Stimulated activated CD4-positive, alpha-beta T cell treated with anti-CD3 and anti-CD28 coated beads, Interleukin-15, amount 100 ng/mL, for 48 hours (primary cell): ENCODE measurements around the gene C20orf141.
"Not testable (repeated sequence)": the region's sequence is repeated elsewhere in the genome, so short reads cannot be mapped to it uniquely, and the experiment has no call there.

ENCODE experiments used
- DNase-seq, 2 donors: peaks; one replicate each; pipeline ENCODE4 v3.0.0-alpha.2; 2020; ENCODE audit warnings: low read depth in 2 of 2

The C20orf141 gene

GRCh38 chr20:2820084-2820895 is 5.5 kb downstream of the C20orf141 start:
- DNase-seq, result no peak

GRCh38 chr20:2820896-2821869 is 6.4 kb downstream of the C20orf141 start:
- DNase-seq, result no peak

- DNase-seq, result no peak
Observed at GRCh38 chr20:2822073-2822472, 7.3 kb downstream of the C20orf141 start.

GRCh38 chr20:2825761-2826160 is 11.0 kb downstream of the C20orf141 start:
- no peak for DNase-seq

- DNase-seq, result no peak
Observed at GRCh38 chr20:2826655-2827054, 11.9 kb downstream of the C20orf141 start.

GRCh38 chr20:2829376-2829775 is 14.6 kb downstream of the C20orf141 start:
- DNase-seq, result no peak

GRCh38 chr20:2831206-2831605 is 16.4 kb downstream of the C20orf141 start:
- DNase-seq, result not testable (repeated sequence)

- no peak for DNase-seq
Observed at GRCh38 chr20:2833761-2834160, 19.0 kb downstream of the C20orf141 start.

- DNase-seq, result no peak
Observed at GRCh38 chr20:2834401-2835110, 19.8 kb downstream of the C20orf141 start.

GRCh38 chr20:2835331-2835796 is 20.6 kb downstream of the C20orf141 start:
- no peak for DNase-seq

GRCh38 chr20:2836035-2836434 is 21.2 kb downstream of the C20orf141 start:
- no peak for DNase-seq

- no peak for DNase-seq
Observed at GRCh38 chr20:2837221-2837960, 22.6 kb downstream of the C20orf141 start.

GRCh38 chr20:2838170-2838797 is 23.5 kb downstream of the C20orf141 start:
- DNase-seq, result no peak

- no peak for DNase-seq
Observed at GRCh38 chr20:2838847-2839671, 24.3 kb downstream of the C20orf141 start.

- DNase-seq, result no peak
Observed at GRCh38 chr20:2839732-2840137, 24.9 kb downstream of the C20orf141 start.

GRCh38 chr20:2840138-2840966 is 25.6 kb downstream of the C20orf141 start, which contains the start of the genes PCED1A and VPS16:
Gene PCED1A, minus strand, starts transcription at chr20:2840655. Its CDS starts 743 bp downstream, at chr20:2839912.
Gene VPS16, plus strand, starts transcription at chr20:2840745. Its CDS starts 30 bp downstream, at chr20:2840775.
- peak; percentile 81 to 87 for DNase-seq

- DNase-seq, result peak in 1 of 2 donors; percentile 18
Observed at GRCh38 chr20:2840967-2841531, 26.3 kb downstream of the C20orf141 start.

GRCh38 chr20:2845607-2846006 is 30.8 kb downstream of the C20orf141 start:
- no peak for DNase-seq
